ENCODE results near the gene ZNF182. TPM values are rescaled to one million over a fixed set of nuclear protein-coding genes. Genes with fewer than 3 reads are reported as not detected.
"Not testable (repeated sequence)": the region's sequence is repeated elsewhere in the genome, so short reads cannot be mapped to it uniquely, and the experiment has no call there.

Gene ZNF182
- total and polyA plus RNA-seq, 4 donors, result 0.97 to 3.1 (median 2.2) TPM

DNA sequence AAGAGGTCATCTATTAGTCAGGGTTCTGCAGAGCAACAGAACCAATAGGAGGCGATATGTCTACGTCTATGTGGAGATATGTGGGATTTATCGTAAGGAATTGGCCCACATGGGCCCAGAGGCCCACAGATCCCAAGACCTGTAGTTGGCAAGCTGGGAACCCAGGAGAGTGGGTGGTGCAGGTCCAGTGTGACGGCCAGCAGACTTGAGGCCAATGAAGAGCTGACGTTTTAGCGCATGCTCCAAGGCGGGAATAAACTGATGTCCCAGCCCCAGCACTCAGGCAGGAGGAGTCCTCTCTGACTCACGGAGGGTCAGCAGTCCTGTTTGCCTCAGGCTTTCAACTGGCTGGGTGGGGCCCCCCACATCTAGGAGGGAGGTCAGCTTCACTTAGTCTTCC, 24.3 kb upstream of the ZNF182 start:
- Histone ChIP-seq H3K4me1 (ENCODE audit: control insufficient read depth in 4 of 4, insufficient read depth in 4 of 4, low read length in 3 of 4) (no peaks in the 10 kb centered on the region), H3K9ac (ENCODE audit: low read depth in 1 of 2, low read length in 2 of 2) (no peak overlapping the region), H3K4me3 (ENCODE audit: low read depth in 1 of 3, low read length in 3 of 3) (no peak overlapping the region), H3K27ac (ENCODE audit: low read depth in 1 of 2, low read length in 2 of 2) (no peak overlapping the region), H3K9me3 (ENCODE audit: control insufficient read depth in 4 of 4, low read length in 3 of 4) (no peaks in the 10 kb centered on the region), H3K36me3 (ENCODE audit: control insufficient read depth in 4 of 4, insufficient read depth in 3 of 4, low read depth in 1 of 4, low read length in 3 of 4) (no peaks in the 10 kb centered on the region), H3K27me3 (ENCODE audit: control insufficient read depth in 4 of 4, insufficient read depth in 4 of 4, low read length in 3 of 4) (no peaks in the 10 kb centered on the region)
- 97% methylated on average over 8 of the region's 8 CpGs for WGBS
- TF ChIP-seq RAD21 (IDR thresholded peaks at IDR 0.05) (no peak), JUND (IDR thresholded peaks at IDR 0.05) (no peak), FOXA2 (IDR thresholded peaks at IDR 0.05) (no peak)
- TF ChIP-seq, protein P1, sequence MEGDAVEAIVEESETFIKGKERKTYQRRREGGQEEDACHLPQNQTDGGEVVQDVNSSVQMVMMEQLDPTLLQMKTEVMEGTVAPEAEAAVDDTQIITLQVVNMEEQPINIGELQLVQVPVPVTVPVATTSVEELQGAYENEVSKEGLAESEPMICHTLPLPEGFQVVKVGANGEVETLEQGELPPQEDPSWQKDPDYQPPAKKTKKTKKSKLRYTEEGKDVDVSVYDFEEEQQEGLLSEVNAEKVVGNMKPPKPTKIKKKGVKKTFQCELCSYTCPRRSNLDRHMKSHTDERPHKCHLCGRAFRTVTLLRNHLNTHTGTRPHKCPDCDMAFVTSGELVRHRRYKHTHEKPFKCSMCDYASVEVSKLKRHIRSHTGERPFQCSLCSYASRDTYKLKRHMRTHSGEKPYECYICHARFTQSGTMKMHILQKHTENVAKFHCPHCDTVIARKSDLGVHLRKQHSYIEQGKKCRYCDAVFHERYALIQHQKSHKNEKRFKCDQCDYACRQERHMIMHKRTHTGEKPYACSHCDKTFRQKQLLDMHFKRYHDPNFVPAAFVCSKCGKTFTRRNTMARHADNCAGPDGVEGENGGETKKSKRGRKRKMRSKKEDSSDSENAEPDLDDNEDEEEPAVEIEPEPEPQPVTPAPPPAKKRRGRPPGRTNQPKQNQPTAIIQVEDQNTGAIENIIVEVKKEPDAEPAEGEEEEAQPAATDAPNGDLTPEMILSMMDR (IDR thresholded peaks at IDR 0.05; ENCODE audit: low read depth, low read length, missing input control), result no peak
- TF ChIP-seq, protein P2, sequence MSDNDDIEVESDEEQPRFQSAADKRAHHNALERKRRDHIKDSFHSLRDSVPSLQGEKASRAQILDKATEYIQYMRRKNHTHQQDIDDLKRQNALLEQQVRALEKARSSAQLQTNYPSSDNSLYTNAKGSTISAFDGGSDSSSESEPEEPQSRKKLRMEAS (IDR thresholded peaks at IDR 0.05), result no peak
- no peak for DNase-seq (ENCODE audit: low spot score)

DNA sequence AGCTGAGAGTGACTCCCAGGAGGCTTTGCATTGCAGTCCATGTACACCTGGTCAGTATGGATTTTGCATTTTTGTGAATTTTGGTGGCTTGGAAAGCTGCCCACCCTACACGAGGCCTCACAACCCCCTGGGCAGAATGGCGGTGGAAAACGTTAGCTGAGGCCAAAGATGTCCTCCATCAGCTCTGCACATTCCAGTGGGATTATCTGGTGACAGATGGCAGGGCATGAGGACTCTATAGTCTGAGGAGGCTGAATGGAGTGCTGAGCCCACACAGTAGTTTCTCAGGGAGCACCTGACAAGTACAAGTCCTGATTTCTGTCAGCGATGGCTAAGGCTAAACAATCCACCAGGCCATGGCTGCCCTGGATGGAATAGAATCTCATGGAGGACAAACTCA, 23.8 kb upstream of the ZNF182 start:
- H3K9ac ChIP-seq (ENCODE audit: low read depth in 1 of 2, low read length in 2 of 2); DNase-seq (ENCODE audit: low spot score); H3K9me3 ChIP-seq (ENCODE audit: control insufficient read depth in 4 of 4, low read length in 3 of 4); H3K4me3 ChIP-seq (ENCODE audit: low read depth in 1 of 3, low read length in 3 of 3); H3K27me3 ChIP-seq (ENCODE audit: control insufficient read depth in 4 of 4, insufficient read depth in 4 of 4, low read length in 3 of 4); H3K27ac ChIP-seq (ENCODE audit: low read depth in 1 of 2, low read length in 2 of 2); H3K4me1 ChIP-seq (ENCODE audit: control insufficient read depth in 4 of 4, insufficient read depth in 4 of 4, low read length in 3 of 4); H3K36me3 ChIP-seq (ENCODE audit: control insufficient read depth in 4 of 4, insufficient read depth in 3 of 4, low read depth in 1 of 4, low read length in 3 of 4): not testable (repeated sequence)
- WGBS, result 92% methylated on average over 4 of the region's 4 CpGs

DNA sequence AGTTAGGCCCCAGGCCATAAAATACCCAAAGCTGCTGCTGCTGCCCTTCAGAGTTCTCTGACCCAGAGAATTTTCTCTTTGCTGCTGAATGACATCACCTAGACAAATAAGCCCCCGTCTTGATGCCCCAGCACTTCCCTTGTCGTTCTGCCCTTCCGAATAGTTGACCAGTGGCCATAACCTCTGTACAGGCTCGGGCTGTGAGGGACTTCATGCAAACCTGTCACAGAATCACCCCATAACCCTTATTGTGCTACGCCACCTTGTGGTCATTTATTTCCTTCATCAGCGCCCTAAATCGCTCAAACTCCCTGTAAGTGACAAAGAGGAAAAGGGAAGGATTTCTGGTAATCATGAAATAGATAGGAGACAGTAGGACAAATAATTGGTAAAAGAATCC, 21.8 kb upstream of the ZNF182 start:
- Histone ChIP-seq H3K9me3 (ENCODE audit: control insufficient read depth in 4 of 4, low read length in 3 of 4) (peaks cover 0 to 2% (median 0%) of the 10 kb centered on the region in 4 donors), H3K27ac (ENCODE audit: low read depth in 1 of 2, low read length in 2 of 2) (no peak overlapping the region), H3K27me3 (ENCODE audit: control insufficient read depth in 4 of 4, insufficient read depth in 4 of 4, low read length in 3 of 4) (no peaks in the 10 kb centered on the region), H3K4me3 (ENCODE audit: low read depth in 1 of 3, low read length in 3 of 3) (no peak overlapping the region), H3K36me3 (ENCODE audit: control insufficient read depth in 4 of 4, insufficient read depth in 3 of 4, low read depth in 1 of 4, low read length in 3 of 4) (no peaks in the 10 kb centered on the region), H3K9ac (ENCODE audit: low read depth in 1 of 2, low read length in 2 of 2) (no peak overlapping the region), H3K4me1 (ENCODE audit: control insufficient read depth in 4 of 4, insufficient read depth in 4 of 4, low read length in 3 of 4) (peaks cover 0 to 4% (median under 1%) of the 10 kb centered on the region in 4 donors)
- TF ChIP-seq RXRA (IDR thresholded peaks at IDR 0.05) (peak in 1 of 2 donors; percentile 41), NR2F2 (IDR thresholded peaks at IDR 0.05) (peak; percentile 32), JUND (IDR thresholded peaks at IDR 0.05) (no peak), SP1 (IDR thresholded peaks at IDR 0.05) (no peak), GABPA (IDR thresholded peaks at IDR 0.05 in 1 of 2, conservative IDR thresholded peaks at IDR 0.05 in 1 of 2) (no peak), RAD21 (IDR thresholded peaks at IDR 0.05) (peak; percentile 81 to 93), FOXA2 (IDR thresholded peaks at IDR 0.05) (no peak)
- TF ChIP-seq, protein P3, sequence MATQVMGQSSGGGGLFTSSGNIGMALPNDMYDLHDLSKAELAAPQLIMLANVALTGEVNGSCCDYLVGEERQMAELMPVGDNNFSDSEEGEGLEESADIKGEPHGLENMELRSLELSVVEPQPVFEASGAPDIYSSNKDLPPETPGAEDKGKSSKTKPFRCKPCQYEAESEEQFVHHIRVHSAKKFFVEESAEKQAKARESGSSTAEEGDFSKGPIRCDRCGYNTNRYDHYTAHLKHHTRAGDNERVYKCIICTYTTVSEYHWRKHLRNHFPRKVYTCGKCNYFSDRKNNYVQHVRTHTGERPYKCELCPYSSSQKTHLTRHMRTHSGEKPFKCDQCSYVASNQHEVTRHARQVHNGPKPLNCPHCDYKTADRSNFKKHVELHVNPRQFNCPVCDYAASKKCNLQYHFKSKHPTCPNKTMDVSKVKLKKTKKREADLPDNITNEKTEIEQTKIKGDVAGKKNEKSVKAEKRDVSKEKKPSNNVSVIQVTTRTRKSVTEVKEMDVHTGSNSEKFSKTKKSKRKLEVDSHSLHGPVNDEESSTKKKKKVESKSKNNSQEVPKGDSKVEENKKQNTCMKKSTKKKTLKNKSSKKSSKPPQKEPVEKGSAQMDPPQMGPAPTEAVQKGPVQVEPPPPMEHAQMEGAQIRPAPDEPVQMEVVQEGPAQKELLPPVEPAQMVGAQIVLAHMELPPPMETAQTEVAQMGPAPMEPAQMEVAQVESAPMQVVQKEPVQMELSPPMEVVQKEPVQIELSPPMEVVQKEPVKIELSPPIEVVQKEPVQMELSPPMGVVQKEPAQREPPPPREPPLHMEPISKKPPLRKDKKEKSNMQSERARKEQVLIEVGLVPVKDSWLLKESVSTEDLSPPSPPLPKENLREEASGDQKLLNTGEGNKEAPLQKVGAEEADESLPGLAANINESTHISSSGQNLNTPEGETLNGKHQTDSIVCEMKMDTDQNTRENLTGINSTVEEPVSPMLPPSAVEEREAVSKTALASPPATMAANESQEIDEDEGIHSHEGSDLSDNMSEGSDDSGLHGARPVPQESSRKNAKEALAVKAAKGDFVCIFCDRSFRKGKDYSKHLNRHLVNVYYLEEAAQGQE (IDR thresholded peaks at IDR 0.05), result no peak
- TF ChIP-seq, protein P1 (IDR thresholded peaks at IDR 0.05; ENCODE audit: low read depth, low read length, missing input control), result peak; percentile 59
- peak; percentile 40 for DNase-seq (ENCODE audit: low spot score)
- WGBS, result under 1% methylated on average over 7 of the region's 7 CpGs
